H1 (cell line): Measurements from ENCODE around the gene GAMT. TPM values are rescaled to one million over a fixed set of nuclear protein-coding genes. Genes with fewer than 3 reads are reported as not detected.

Experiments used
- CTCF ChIA-PET: fragments of 300-600 bp; sonication (Branson Sonifier 250); formaldehyde crosslinking; loops from one replicate; lab custom pipeline; 2021; ENCODE audit not compliant: partially characterized antibody; lab: Charles Lee
- POLR2A ChIA-PET: fragments of 300-600 bp; sonication (Branson Sonifier 250); formaldehyde crosslinking; loops from one replicate; lab custom pipeline; 2021; ENCODE audit warnings: inconsistent platforms; ENCODE audit not compliant: partially characterized antibody; lab: Charles Lee
- DNase-seq, 2 experiments: peaks; one replicate each; pipeline versions ENCODE4 v3.0.0 to v3.0.0-alpha.2; 2010 to 2022; ENCODE audit warnings: low spot score in 2 of 2, low read depth in 1 of 2, mixed read lengths in 1 of 2
- FAIRE-seq: peaks from 2 replicates; lab custom pipeline; 2011; peaks lifted over from hg19 to GRCh38; lab: Jason Lieb, UNC
- H2AFZ ChIP-seq: 2 replicates; pipeline ENCODE4 v1.8.1; 2012; ENCODE audit warnings: low read length, inconsistent platforms
- H2AK5ac ChIP-seq: 2 replicates; pipeline ENCODE4 v1.6.1; 2013; ENCODE audit warnings: low read depth, low read length
- H2BK120ac ChIP-seq: replicated peaks from 2 replicates; pipeline ENCODE3; 2013; ENCODE audit warnings: low read depth, low read length, inconsistent platforms
- H2BK12ac ChIP-seq: 2 replicates; pipeline ENCODE4 v1.6.1; 2013; ENCODE audit warnings: low read depth, low read length
- H2BK15ac ChIP-seq: 2 replicates; pipeline ENCODE4 v1.6.1; 2013; ENCODE audit warnings: low read length
- H2BK20ac ChIP-seq: 2 replicates; pipeline ENCODE4 v1.6.1; 2013; ENCODE audit warnings: low read length
- H2BK5ac ChIP-seq: 2 replicates; pipeline ENCODE4 v1.6.1; 2013; ENCODE audit warnings: low read depth, low read length
- H3K14ac ChIP-seq: 2 replicates; pipeline ENCODE4 v1.6.1; 2013; ENCODE audit warnings: inconsistent platforms; ENCODE audit not compliant: insufficient read length
- H3K18ac ChIP-seq: 2 replicates; pipeline ENCODE4 v1.6.1; 2013; ENCODE audit warnings: low read length; ENCODE audit errors: extremely low read depth
- H3K23ac ChIP-seq: 2 replicates; pipeline ENCODE4 v1.6.1; 2013; ENCODE audit warnings: inconsistent platforms; ENCODE audit not compliant: insufficient read length
- H3K23me2 ChIP-seq: 2 replicates; pipeline ENCODE4 v1.6.1; 2013; ENCODE audit warnings: low read depth, low read length
- H3K27ac ChIP-seq: 2 replicates; pipeline ENCODE4 v1.6.1; 2011; ENCODE audit warnings: low read depth, low read length, inconsistent platforms
- H3K27me3 ChIP-seq, 4 experiments: replicated peaks in 1 of 4; 1 replicate in 1 of 4; 2 replicates in 3 of 4; pipeline versions ENCODE4 v1.6.1 to v1.8.1; 2011 to 2013; ENCODE audit warnings: low read length in 3 of 4, mild to moderate bottlenecking in 3 of 4, inconsistent platforms in 2 of 4, mixed read lengths in 2 of 4, moderate library complexity in 1 of 4; ENCODE audit not compliant: control insufficient read depth in 3 of 4, insufficient read depth in 3 of 4; ENCODE audit errors: extremely low read depth in 1 of 4
- H3K36me3 ChIP-seq, 4 experiments: 2 replicates each; pipeline versions ENCODE4 v1.6.1 to v1.8.1; 2011 to 2013; ENCODE audit warnings: mild to moderate bottlenecking in 4 of 4, low read length in 3 of 4, moderate library complexity in 2 of 4, control low read depth in 1 of 4, inconsistent platforms in 1 of 4; ENCODE audit not compliant: insufficient read depth in 4 of 4, control insufficient read depth in 2 of 4
- H3K4ac ChIP-seq: replicated peaks from 2 replicates; pipeline ENCODE3; 2013; ENCODE audit warnings: low read length, low read depth, mixed read lengths, inconsistent platforms; ENCODE audit not compliant: insufficient read length
- H3K4me1 ChIP-seq, 4 experiments: replicated peaks in 1 of 4; 1 replicate in 1 of 4; 2 replicates in 3 of 4; pipeline versions ENCODE4 v1.6.1 to v1.8.1; 2011 to 2013; ENCODE audit warnings: low read length in 3 of 4, inconsistent platforms in 2 of 4, mixed read lengths in 1 of 4; ENCODE audit not compliant: insufficient read depth in 4 of 4, control insufficient read depth in 3 of 4
- H3K4me2 ChIP-seq, 2 experiments: 2 replicates each; pipeline versions ENCODE4 v1.6.1 to v1.8.1; 2011 to 2013; ENCODE audit warnings: low read depth in 2 of 2, low read length in 2 of 2, control low read depth in 1 of 2, inconsistent platforms in 1 of 2, mild to moderate bottlenecking in 1 of 2; ENCODE audit not compliant: insufficient read depth in 1 of 2
- H3K4me3 ChIP-seq, 4 experiments: fragments of 200-600, 300-600 bp in 1 of 4; sonication (generic), shearing (Covaris generic), sonication (Bioruptor Twin) in 1 of 4; 2 replicates each; pipeline versions ENCODE4 v1.5.1 to v1.8.1; 2011 to 2016; ENCODE audit warnings: low read length in 4 of 4, low read depth in 3 of 4, control low read depth in 2 of 4, inconsistent platforms in 2 of 4, mild to moderate bottlenecking in 2 of 4, mixed read lengths in 1 of 4, moderate library complexity in 1 of 4; ENCODE audit not compliant: insufficient read depth in 2 of 4; ENCODE audit errors: extremely low read depth in 1 of 4
- H3K56ac ChIP-seq: replicated peaks from 2 replicates; pipeline ENCODE3; 2013; ENCODE audit warnings: low read depth, mild to moderate bottlenecking, mixed read lengths, low read length, inconsistent platforms; ENCODE audit not compliant: insufficient read length
- H3K79me1 ChIP-seq: 2 replicates; pipeline ENCODE4 v1.6.1; 2013; ENCODE audit warnings: low read depth, low read length, control low read depth
- H3K79me2 ChIP-seq, 2 experiments: 2 replicates each; pipeline versions ENCODE4 v1.6.1 to v1.8.1; 2012 to 2013; ENCODE audit warnings: low read length in 2 of 2, mild to moderate bottlenecking in 2 of 2, inconsistent platforms in 1 of 2; ENCODE audit not compliant: insufficient read depth in 2 of 2, control insufficient read depth in 1 of 2
- H3K9ac ChIP-seq, 4 experiments: replicated peaks in 1 of 4; 1 replicate in 1 of 4; 2 replicates in 3 of 4; pipeline versions ENCODE4 v1.6.1 to v1.8.1; 2011 to 2013; ENCODE audit warnings: low read depth in 3 of 4, low read length in 3 of 4, control low read depth in 2 of 4, mild to moderate bottlenecking in 2 of 4, moderate library complexity in 2 of 4, inconsistent platforms in 1 of 4; ENCODE audit errors: extremely low read depth in 1 of 4
- H3K9me3 ChIP-seq, 2 experiments: 2 replicates each; pipeline versions ENCODE4 v1.6.1 to v1.8.1; 2012 to 2013; ENCODE audit warnings: mild to moderate bottlenecking in 2 of 2, moderate library complexity in 2 of 2, control low read depth in 1 of 2, inconsistent platforms in 1 of 2, low read depth in 1 of 2, low read length in 1 of 2, mixed read lengths in 1 of 2; ENCODE audit not compliant: insufficient read depth in 2 of 2
- H4K20me1 ChIP-seq, 2 experiments: replicated peaks in 1 of 2; 2 replicates each; pipeline versions ENCODE3 to v1.8.1; 2011 to 2013; ENCODE audit warnings: inconsistent platforms in 2 of 2, low read length in 2 of 2, mild to moderate bottlenecking in 1 of 2; ENCODE audit not compliant: insufficient read depth in 2 of 2, control insufficient read depth in 1 of 2
- H4K5ac ChIP-seq: 2 replicates; pipeline ENCODE4 v1.6.1; 2013; ENCODE audit warnings: low read length, low read depth, mixed read lengths, inconsistent platforms; ENCODE audit not compliant: insufficient read length
- H4K8ac ChIP-seq: 2 replicates; pipeline ENCODE4 v1.8.0; 2013; ENCODE audit warnings: mild to moderate bottlenecking, moderate library complexity, low read length, inconsistent platforms; ENCODE audit not compliant: insufficient read depth; ENCODE audit errors: extremely low read depth
- H4K91ac ChIP-seq: replicated peaks from 2 replicates; pipeline ENCODE3; 2013; ENCODE audit warnings: low read length, mixed read lengths, inconsistent platforms; ENCODE audit not compliant: insufficient read length
- CHD2 ChIP-seq: IDR thresholded peaks from 2 replicates; pipeline ENCODE4 v1.6.1; 2012; ENCODE audit warnings: low read length, improper control_type of control experiment
- EP300 ChIP-seq, 2 experiments: IDR thresholded peaks; 1 replicate in 1 of 2; 2 replicates in 1 of 2; pipeline ENCODE4 v1.6.1; 2011 to 2012; ENCODE audit warnings: low read depth in 2 of 2, low read length in 2 of 2, mild to moderate bottlenecking in 2 of 2, borderline replicate concordance in 1 of 2, inconsistent platforms in 1 of 2, moderate library complexity in 1 of 2
- EZH2 ChIP-seq: fragments of 200-600 bp; sonication (generic); IDR thresholded peaks from 2 replicates; pipeline ENCODE4 v1.7.1; 2012; ENCODE audit warnings: low read depth, mild to moderate bottlenecking, moderate library complexity, low read length, inconsistent platforms; ENCODE audit not compliant: severe bottlenecking
- GTF2F1 ChIP-seq: IDR thresholded peaks from 2 replicates; pipeline ENCODE4 v1.6.1; 2012; ENCODE audit warnings: low read depth, low read length, improper control_type of control experiment, borderline replicate concordance
- KDM1A ChIP-seq: fragments of 200-600, 300-600 bp; sonication (generic); IDR thresholded peaks from 2 replicates; pipeline ENCODE4 v1.7.1; 2016; ENCODE audit warnings: mild to moderate bottlenecking, low read length, borderline replicate concordance
- KDM5A ChIP-seq: fragments of 200-600 bp; IDR thresholded peaks from 2 replicates; pipeline ENCODE4 v1.7.1; 2012; ENCODE audit warnings: mild to moderate bottlenecking, low read length, inconsistent platforms, mixed read lengths
- MAFK ChIP-seq: IDR thresholded peaks from 2 replicates; pipeline ENCODE4 v1.6.1; 2012; ENCODE audit warnings: low read depth, mild to moderate bottlenecking, improper control_type of control experiment, low read length
- TAF7 ChIP-seq: optimal IDR thresholded peaks from 2 replicates; pipeline ENCODE3; 2011; ENCODE audit warnings: low read depth, mild to moderate bottlenecking, inconsistent platforms, low read length, moderate library complexity, borderline replicate concordance
- WGBS, 2 experiments: shearing (Covaris generic) in 1 of 2; methylation state at CpG; one replicate each; pipeline versions ENCODE4 v1.1.6 to v1.1.7; 2013 to 2015; ENCODE audit warnings: low lambda C conversion rate in 2 of 2, mixed read lengths in 2 of 2, inconsistent platforms in 1 of 2, low coverage in 1 of 2, missing lambda C conversion rate in 1 of 2; ENCODE audit not compliant: insufficient replicate concordance in 2 of 2, insufficient coverage in 1 of 2, insufficient read length in 1 of 2; ENCODE audit errors: extremely low coverage in 1 of 2, missing lambda C conversion rate in 1 of 2; 5-methylcytosine and 5-hydroxymethylcytosine counted together
- polyA plus RNA-seq, 7 experiments: library from polyadenylated mRNA; depleted of rRNA in 3 of 7; stranded (reverse) in 5 of 7; unstranded in 2 of 7; fragments of >200 nt in 5 of 7; fragments of 200-250 nt in 2 of 7; gene quantifications; 1 replicate in 5 of 7; 2 replicates in 1 of 7; 4 replicates in 1 of 7; pipeline versions ENCODE4 v1.2.1 to v1.2.3, GENCODE V29; 2011 to 2013; ENCODE audit warnings: missing spikeins in 2 of 7, mixed read lengths in 2 of 7
- total RNA-seq: library from RNA; stranded (reverse); fragmentation: NEBNext Ultra II Directional; extraction: Animal tissue kit (Norgen Biotek cat#: 25700); gene quantifications from 2 replicates; pipeline ENCODE4 v1.2.1, GENCODE V29; 2021
- TF ChIP-seq, protein P1 (sequence below): IDR thresholded peaks from 2 replicates; pipeline ENCODE4 v1.6.1; 2012; ENCODE audit warnings: low read length, inconsistent platforms
- TF ChIP-seq, protein P2 (sequence below): IDR thresholded peaks from 2 replicates; pipeline ENCODE4 v1.6.1; 2011; ENCODE audit warnings: low read depth, mild to moderate bottlenecking, low read length; ENCODE audit not compliant: insufficient read depth

The GAMT gene
- total and polyA plus RNA-seq, 2 of the 8 experiments (the other 6 are each of a cell fraction or from before 2014, with no cell fraction given), result 17.2 to 35.6 TPM

DNA sequence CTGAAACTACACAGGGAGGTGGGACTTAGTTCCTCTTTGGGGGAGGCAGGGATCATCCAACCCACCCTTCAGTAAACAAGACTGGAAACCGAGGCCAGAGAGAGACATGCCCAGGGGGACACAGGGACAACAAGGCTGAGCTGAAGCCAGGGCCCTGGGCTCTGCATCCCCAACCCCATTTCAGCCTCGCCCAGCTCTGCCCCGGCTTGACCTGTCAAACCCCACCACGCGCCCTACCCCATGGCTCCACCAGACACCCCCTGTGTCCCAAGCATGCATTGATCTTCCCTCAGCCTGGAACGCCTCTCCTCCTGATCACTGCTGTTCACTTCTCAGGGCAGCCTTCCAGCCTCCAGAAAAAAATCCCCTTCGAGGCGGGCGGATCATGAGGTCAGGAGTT is 46.6 kb upstream of the GAMT start:
- Histone ChIP-seq H3K4me3 (no peak overlapping the region), H2AK5ac (no peak overlapping the region), H3K4ac (no peak overlapping the region), H3K18ac (no peak overlapping the region), H3K36me3 (no peaks in the 10 kb centered on the region), H3K23me2 (peaks cover 4% of the 10 kb centered on the region; the same call in 1 of the 2 replicates), H3K14ac (no peak overlapping the region), H3K9me3 (no peaks in the 10 kb centered on the region), H3K27ac (no peak overlapping the region), H2BK12ac (no peak overlapping the region), H4K8ac (no peak overlapping the region), H4K20me1 (peaks cover 13 to 14% of the 10 kb centered on the region in 2 experiments), H4K91ac (no peak overlapping the region), H3K27me3 (peaks cover 34 to 58% (median 52%) of the 10 kb centered on the region in 4 experiments), H2BK20ac (no peak overlapping the region), H3K4me1 (peaks cover 0 to 37% (median 23%) of the 10 kb centered on the region in 4 experiments; a peak in 6 of 7 replicates), H3K9ac (no peak overlapping the region), H2AFZ (no peak overlapping the region), H3K23ac (no peak overlapping the region), H3K56ac (no peak overlapping the region), H2BK120ac (no peak overlapping the region), H2BK5ac (no peak overlapping the region), H3K79me2 (no peaks in the 10 kb centered on the region), H2BK15ac (no peak overlapping the region), H3K79me1 (no peaks in the 10 kb centered on the region), H3K4me2 (no peak overlapping the region), H4K5ac (no peak overlapping the region)
- ChIA-PET POLR2A (interaction anchor here (1.9 kb wide), 1 partner anchor 179 kb away, joined by 6 read pairs; the partner anchor contains the start of gene CIRBP), CTCF (interaction anchor here (0.6 to 1.3 kb wide), 4 partner anchors 12 to 34 kb away, joined by 3 to 6 read pairs (median 4); no protein-coding TSS in a partner anchor)
- no peak for FAIRE-seq
- no peak for DNase-seq
- 88% methylated on average over 9 of the region's 9 CpGs; no CpG with 5 or more reads in 1 of the 2 experiments for WGBS, 2 experiments
- TF ChIP-seq, protein P1, sequence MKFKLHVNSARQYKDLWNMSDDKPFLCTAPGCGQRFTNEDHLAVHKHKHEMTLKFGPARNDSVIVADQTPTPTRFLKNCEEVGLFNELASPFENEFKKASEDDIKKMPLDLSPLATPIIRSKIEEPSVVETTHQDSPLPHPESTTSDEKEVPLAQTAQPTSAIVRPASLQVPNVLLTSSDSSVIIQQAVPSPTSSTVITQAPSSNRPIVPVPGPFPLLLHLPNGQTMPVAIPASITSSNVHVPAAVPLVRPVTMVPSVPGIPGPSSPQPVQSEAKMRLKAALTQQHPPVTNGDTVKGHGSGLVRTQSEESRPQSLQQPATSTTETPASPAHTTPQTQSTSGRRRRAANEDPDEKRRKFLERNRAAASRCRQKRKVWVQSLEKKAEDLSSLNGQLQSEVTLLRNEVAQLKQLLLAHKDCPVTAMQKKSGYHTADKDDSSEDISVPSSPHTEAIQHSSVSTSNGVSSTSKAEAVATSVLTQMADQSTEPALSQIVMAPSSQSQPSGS, result no peak
- TF ChIP-seq TAF7 (no peak), CHD2 (no peak), EZH2 (no peak), KDM5A (no peak), EP300 (IDR thresholded peaks at IDR 0.05; ENCODE audit: borderline replicate concordance in 1 of 2, low read depth in 2 of 2, low read length in 2 of 2) (no peak), GTF2F1 (no peak), MAFK (no peak), KDM1A (no peak)
- TF ChIP-seq, protein P2, sequence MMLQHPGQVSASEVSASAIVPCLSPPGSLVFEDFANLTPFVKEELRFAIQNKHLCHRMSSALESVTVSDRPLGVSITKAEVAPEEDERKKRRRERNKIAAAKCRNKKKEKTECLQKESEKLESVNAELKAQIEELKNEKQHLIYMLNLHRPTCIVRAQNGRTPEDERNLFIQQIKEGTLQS, result no peak
